Medulla oblongata (tissue), 1 donor: ENCODE results near the gene PBRM1.

Experiments used
- DNase-seq: peaks from one replicate; pipeline ENCODE4 v3.0.0-alpha.2; 2015; ENCODE audit errors: extremely low spot score

The PBRM1 gene

GRCh38 chr3:52670621-52671521, 14.8 kb downstream of the PBRM1 start:
- no peak for DNase-seq

DNA sequence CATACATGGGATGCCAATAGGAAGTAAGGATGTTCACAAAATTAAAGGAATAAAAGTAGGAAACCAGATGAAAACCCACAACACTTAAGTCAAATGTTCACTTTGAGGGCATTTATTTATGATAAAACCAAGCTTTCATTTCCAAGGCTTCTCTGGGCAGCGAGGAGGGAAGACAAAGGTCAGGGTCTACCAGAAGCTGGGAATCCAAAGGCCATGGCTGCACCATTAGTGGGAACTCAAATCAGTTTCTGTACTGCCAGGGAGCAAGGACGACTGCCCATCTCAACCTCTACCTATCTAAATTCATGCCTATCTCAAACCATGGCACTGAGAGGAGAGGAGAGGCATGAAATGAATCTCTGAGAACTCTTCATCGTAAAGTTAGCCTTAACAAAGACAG, 22.6 kb downstream of the PBRM1 start:
- no peak for DNase-seq

DNA sequence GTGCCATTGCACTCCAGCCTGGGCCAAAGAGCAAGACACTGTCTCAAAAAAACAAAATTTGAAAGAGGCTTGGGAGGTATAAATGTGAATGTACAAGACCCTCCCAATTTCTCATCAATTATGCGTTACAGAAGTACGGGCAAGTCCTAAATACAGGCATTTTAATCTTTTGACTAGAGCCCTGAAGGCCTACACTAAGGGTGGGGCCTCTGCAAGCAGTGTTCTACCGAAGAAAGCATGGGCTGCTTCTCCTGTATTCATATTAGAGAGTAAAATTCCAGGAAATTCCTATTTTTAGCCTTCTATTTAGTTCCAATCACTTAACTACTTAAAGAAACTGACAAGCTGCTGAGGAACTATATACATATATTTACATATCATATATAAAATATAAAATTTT, 25.7 kb downstream of the PBRM1 start:
- no peak for DNase-seq

DNA sequence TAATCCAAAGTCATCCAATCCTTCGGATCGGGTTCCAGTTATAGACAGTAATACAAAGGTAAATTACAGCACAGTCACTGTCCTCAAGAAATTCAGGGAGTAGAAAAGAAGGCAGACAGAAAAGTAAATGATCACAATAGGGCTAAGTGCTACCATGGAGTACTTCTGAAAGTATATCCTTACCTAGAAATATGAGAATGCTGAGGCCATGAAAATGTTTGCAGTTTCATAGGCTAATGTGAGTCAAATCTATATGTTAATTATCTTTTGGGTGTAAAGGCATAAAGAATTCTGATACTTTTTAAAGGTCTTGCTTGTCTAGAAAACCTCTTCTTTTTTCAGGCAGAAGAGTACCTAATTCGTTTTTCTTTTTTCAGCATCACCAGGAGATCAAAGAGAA, 29.8 kb downstream of the PBRM1 start:
- DNase-seq: no peak

DNA sequence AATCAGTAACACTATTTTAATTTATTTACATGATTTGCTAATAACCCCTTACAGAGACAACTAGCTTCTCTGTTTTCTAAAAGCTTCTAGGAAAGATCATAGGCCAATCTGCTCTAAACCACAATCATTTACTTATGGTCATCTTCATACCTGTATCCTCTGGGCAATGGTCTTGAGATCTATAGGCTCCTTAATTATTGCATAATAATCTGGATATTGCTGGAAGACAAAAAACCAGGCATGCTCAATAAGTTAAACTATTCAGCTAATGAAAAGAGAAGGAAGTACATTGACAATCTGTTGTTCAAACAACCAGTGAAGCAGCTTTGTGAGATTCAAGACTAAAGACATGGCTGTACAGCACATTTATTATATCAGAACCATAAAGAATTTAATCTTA, 34.1 kb downstream of the PBRM1 start:
- no peak for DNase-seq

DNA sequence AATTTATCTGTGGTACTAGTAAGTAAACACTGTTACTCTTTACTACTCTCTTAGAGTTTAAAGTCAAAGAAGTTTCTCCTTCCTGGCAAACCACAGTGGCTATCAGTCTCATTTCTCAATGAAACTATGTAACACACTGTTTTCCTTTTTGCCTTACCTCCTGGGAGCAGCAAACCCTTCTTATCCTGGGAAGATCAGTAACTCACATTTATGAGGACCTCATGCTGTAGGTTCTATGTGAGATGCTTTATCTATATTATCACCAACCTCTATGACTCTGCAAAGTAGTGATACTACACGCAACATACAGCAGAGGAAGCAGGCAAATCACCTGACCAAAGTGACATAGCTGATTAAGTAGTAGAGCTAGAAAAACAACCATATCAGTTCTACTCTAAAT, 35.3 kb downstream of the PBRM1 start:
- no peak for DNase-seq

GRCh38 chr3:52649461-52650210, 36.1 kb downstream of the PBRM1 start:
- DNase-seq: no peak

DNA sequence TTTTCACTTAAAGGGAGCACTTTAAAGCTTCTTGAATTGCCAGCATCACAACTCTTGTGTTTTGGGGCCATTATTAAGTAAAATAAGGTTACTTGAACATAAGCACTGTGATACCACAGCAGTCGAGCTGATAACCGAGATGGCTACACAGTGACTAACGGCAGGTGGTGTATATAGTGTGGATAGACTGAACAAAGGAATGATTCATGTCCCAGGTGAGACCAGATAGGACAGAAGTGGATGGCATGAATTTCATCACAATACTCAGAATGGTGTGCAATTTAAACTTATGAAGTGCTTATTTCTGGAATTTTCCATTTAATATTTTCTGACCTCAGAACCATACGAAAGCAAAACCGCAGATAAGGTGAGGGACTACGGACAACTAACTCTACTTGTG, 40.2 kb downstream of the PBRM1 start:
- DNase-seq: no peak

GRCh38 chr3:52636673-52637072, 49.0 kb downstream of the PBRM1 start:
- no peak for DNase-seq

DNA sequence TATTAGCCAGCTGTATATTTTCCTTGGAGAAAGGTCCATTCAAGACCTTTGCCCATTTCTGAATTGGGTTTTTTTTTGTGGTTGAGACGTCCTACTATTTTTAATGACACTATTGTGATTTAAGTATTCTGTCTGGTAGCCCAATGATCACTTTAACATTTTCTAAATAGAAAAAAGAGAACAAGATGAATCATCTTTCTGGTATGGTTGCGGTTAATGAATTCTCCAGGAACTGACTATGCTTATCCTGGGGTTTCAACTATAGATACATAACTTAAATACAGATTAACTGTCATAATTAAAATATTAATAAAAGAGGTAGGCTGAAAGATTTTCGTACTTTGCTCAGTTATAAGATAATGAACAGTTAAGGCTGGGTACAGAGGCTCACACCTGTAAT, 51.9 kb downstream of the PBRM1 start:
- no peak for DNase-seq

DNA sequence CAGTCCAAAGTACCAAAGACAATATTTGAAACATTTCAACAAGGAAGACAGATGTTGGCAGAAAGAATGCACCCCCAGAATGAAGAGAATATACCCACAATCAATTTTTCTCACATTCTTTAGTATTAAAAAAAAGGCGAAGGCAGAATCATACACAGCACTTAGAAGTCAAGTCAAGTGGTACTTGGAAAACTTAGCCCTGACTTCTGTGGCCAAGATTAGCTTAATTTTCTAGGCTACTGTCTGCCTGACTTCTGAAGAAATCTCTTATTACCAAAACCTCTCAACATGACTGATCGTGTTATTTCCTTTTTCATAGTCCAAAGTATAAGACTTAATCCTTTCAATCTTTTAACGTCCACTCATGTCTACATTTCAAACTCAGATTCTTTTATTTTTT, 60.7 kb downstream of the PBRM1 start:
- DNase-seq: no peak

DNA sequence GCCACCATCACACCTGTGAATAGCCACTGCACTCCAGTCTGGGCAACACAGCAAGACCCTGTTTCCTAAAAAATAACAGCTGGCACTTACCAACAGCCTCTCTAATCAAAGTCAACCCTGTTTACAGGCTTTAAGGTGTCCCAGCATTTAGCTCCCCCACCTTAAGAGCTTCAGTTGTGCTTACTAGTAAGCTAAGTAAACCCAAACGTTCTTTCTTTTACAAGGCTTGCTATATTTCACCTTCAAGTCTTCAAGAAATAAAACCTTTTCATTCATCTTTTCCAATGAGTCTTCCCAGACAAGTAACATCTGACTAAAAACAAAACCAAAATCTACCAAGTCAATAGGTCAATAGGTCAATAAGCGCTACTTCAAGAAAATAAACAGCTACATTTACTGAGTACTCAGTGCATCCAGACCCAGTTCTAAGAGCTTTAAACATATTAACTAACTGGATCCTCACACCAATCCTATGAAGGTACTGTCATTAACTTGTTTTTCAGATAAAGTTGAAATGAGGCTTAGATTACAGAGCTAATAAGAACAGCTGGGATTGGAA, 62.4 kb downstream of the PBRM1 start:
- DNase-seq: no peak

- DNase-seq: no peak
Observed at GRCh38 chr3:52620580-52620979, 65.1 kb downstream of the PBRM1 start.

GRCh38 chr3:52615166-52615565, 70.5 kb downstream of the PBRM1 start:
- no peak for DNase-seq

DNA sequence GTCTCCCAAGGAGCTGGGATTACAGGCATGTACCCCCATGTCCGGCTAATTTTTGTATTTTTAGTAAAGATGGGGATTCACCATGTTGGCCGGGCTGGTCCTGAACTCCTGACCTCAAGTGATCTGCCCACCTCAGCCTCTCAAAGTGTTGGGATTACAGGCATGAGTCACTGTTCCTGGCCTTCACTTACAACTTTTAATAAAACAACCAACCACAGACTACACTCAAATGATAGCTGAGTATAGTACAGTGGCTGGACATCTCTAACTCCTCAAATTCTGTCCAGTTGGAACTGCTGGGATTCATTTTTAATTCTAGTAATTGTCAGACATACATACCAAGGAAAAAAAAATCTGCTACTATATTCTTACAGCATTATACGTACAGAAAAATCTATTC, 71.0 kb downstream of the PBRM1 start:
- DNase-seq: no peak

GRCh38 chr3:52609316-52609815, 76.3 kb downstream of the PBRM1 start:
- no peak for DNase-seq

- DNase-seq: no peak
Observed at GRCh38 chr3:52608337-52608736, 77.4 kb downstream of the PBRM1 start.

DNA sequence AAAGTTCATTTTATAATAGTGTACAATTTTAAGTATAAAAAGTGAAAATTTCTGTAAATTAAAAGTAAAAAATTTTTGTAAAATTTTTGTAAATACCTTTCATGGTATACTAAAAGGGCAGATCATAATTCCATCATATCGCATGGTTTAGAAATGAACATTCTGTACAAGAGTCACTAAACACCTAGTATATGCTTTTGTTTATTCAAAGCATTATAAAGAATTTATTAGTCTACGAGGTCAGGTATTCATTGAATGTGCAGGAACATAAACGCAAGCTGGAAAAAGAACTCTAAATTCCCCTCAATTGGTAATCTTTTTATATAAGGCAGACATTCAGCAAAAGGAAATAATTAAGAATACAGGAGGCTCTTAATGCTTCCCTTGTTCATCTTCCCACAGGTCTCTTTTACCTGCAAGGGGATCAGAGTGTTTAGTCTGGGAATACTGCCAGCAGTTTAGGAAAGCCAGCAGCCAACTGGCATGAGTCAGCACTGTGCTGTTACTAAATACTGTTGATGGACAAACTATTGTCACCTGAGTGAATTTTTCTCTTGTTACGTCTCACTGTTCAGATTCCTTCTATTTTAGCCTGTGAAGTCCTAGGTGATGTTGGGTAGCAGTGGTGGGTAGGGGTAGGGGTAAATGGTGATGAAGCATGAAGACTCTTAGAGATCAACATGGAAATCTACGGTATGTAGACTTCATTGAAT, 79.2 kb downstream of the PBRM1 start:
- DNase-seq: peak; percentile 33

DNA sequence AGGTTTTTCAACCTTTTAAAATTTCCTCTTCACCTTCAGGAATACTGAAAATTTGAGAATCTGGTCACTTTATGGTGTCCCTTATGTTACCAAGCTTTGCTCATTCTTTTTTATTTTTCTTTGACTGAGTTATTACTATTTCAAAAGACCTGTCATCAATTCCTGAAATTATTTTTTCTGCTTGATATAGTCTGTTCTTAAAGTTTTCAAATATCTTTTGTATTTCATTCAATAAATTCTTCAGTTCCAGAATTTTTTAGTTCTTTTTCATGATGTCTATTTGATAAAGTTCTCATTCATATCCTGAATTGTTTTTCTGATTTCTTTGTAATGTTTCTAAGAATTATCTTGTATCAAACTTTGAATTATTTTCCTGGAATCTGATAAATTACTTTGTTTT, 85.5 kb downstream of the PBRM1 start:
- no peak for DNase-seq

DNA sequence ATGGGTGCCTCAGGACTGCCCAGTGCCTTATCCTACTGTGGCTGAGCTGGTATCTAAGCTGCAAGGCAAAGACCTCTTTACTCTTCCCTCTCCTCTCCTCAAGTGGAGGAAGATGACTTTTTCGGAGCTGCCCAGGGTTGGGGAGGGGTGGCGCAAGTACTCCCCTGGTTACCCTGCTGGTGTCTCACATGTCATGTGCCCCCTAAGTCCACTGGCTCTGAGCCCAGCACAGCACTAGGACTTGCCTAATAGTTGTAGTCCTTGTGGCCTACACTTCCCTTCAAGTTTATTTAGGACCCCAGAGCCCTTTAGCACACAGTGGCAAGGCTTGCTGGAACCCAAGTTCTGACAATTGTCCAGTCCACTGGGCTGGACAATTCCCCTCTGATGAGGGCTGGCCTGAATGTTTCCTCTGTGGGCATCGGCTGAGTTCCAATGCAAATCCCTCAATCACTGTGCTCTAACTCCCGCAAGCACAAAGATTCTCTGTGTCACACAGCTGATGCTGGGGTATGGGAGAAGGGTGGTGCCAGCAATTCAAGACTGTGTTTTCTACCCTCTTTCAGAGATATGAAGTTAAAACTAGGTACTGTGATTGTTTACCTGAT, 89.0 kb downstream of the PBRM1 start:
- DNase-seq: peak; percentile 96

GRCh38 chr3:52593103-52593502, 92.6 kb downstream of the PBRM1 start:
- DNase-seq: no peak
